ENCODE measurements around the gene ITPRID1. TPM values are rescaled to one million over a fixed set of nuclear protein-coding genes. Genes with fewer than 3 reads are reported as not detected.

Gene ITPRID1
- total and polyA plus RNA-seq, 9 of the 15 experiments (the other 6 are each of a cell fraction or from before 2014, with no cell fraction given) = not detected

DNA sequence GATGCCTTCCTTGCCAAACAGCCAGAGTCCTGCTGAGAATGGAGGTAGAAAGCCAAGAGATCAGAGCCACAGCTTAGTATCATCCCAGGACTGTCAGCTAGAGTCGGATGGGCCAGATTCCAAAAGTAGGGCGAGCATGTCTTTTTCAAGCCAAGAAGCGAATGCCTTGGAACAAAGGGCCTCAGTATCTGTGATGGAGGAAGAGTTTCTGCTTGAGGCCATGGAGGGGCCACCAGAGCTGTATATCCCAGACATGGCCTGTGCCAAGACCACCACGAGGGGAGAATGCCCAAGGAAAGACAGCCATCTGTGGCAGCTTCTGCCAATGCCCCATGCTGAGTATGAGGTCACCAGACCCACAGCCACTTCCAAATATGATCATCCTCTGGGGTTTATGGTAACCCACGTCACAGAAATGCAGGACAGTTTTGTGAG is 128.8 kb downstream of the ITPRID1 start:
- in situ Hi-C loops (cut with MboI) = no loop called here

More for the DNA sequence above, 128.8 kb downstream of the ITPRID1 start:
- TF ChIP-seq SPI1 (IDR thresholded peaks at IDR 0.05; ENCODE audit: borderline replicate concordance, low read depth, low read length) (no peak), ILK (tag; IDR thresholded peaks at IDR 0.05; ENCODE audit: borderline replicate concordance, low read depth) (no peak), TAL1 (IDR thresholded peaks at IDR 0.05) (no peak), POLR3G (IDR thresholded peaks at IDR 0.05; ENCODE audit: extremely low read depth, insufficient read length, insufficient replicate concordance) (no peak), PCBP2 (IDR thresholded peaks at IDR 0.05; ENCODE audit: low read depth, low read length, poor library complexity, severe bottlenecking) (no peak), GTF2F1 (IDR thresholded peaks at IDR 0.05; ENCODE audit: low read depth, low read length) (no peak), TOE1 (IDR thresholded peaks at IDR 0.05; ENCODE audit: borderline replicate concordance) (no peak), TOE1 (CRISPR knock-in tag; IDR thresholded peaks at IDR 0.05; ENCODE audit: borderline replicate concordance, low read depth) (no peak), ZNF274 (IDR thresholded peaks at IDR 0.05; ENCODE audit: borderline replicate concordance, low read depth, low read length) (no peak), ARID2 (IDR thresholded peaks at IDR 0.05) (no peak), DPF2 (IDR thresholded peaks at IDR 0.05) (no peak), BRD9 (IDR thresholded peaks at IDR 0.05; ENCODE audit: low read depth, partially characterized antibody) (no peak), ZNF239 (CRISPR knock-in tag; IDR thresholded peaks at IDR 0.05) (no peak)
- TF ChIP-seq, protein P1, sequence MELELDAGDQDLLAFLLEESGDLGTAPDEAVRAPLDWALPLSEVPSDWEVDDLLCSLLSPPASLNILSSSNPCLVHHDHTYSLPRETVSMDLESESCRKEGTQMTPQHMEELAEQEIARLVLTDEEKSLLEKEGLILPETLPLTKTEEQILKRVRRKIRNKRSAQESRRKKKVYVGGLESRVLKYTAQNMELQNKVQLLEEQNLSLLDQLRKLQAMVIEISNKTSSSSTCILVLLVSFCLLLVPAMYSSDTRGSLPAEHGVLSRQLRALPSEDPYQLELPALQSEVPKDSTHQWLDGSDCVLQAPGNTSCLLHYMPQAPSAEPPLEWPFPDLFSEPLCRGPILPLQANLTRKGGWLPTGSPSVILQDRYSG (tag; conservative IDR thresholded peaks at IDR 0.05; ENCODE audit: low read depth) = no peak
- TF ChIP-seq, protein P2, sequence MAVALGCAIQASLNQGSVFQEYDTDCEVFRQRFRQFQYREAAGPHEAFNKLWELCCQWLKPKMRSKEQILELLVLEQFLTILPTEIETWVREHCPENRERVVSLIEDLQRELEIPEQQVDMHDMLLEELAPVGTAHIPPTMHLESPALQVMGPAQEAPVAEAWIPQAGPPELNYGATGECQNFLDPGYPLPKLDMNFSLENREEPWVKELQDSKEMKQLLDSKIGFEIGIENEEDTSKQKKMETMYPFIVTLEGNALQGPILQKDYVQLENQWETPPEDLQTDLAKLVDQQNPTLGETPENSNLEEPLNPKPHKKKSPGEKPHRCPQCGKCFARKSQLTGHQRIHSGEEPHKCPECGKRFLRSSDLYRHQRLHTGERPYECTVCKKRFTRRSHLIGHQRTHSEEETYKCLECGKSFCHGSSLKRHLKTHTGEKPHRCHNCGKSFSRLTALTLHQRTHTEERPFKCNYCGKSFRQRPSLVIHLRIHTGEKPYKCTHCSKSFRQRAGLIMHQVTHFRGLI (CRISPR knock-in tag; IDR thresholded peaks at IDR 0.05) = no peak
- Histone ChIP-seq H3K79me2 (ENCODE audit: control insufficient read depth, insufficient read depth, low read length) (no peaks in the 10 kb centered on the region), H3K9me1 (ENCODE audit: control insufficient read depth, insufficient read depth, low read length) (no peaks in the 10 kb centered on the region), H3K9ac (ENCODE audit: insufficient read depth in 1 of 2, low read depth in 2 of 2, low read length in 2 of 2) (no peak overlapping the region), H2AFZ (ENCODE audit: low read depth, low read length) (no peak overlapping the region), H3K4me1 (replicated peaks in 1 of 2; ENCODE audit: control insufficient read depth in 2 of 2, insufficient read depth in 2 of 2, low read length in 2 of 2) (no peaks in the 10 kb centered on the region), H3K36me3 (ENCODE audit: control insufficient read depth, insufficient read depth, low read length) (no peaks in the 10 kb centered on the region), H3K4me2 (ENCODE audit: insufficient read depth, low read length) (no peak overlapping the region), H3K27ac (ENCODE audit: extremely low read depth, low read depth, low read length) (no peak overlapping the region), H3K27me3 (ENCODE audit: control insufficient read depth in 2 of 2, insufficient read depth in 2 of 2, low read length in 2 of 2) (no peaks in the 10 kb centered on the region), H3K4me3 (no peak overlapping the region), H4K20me1 (replicated peaks; ENCODE audit: control insufficient read depth, insufficient read depth, low read length) (no peaks in the 10 kb centered on the region), H3K9me3 (replicated peaks; ENCODE audit: control insufficient read depth, insufficient read depth, low read depth, low read length) (no peaks in the 10 kb centered on the region)
- ChIA-PET POLR2A (interaction anchor here (1.0 kb wide), 1 partner anchor 199 kb away, joined by 3 read pairs; no protein-coding TSS in a partner anchor), CTCF (ENCODE audit: low intra/inter-chr PET ratio) (no interaction called here)
- no peak for ATAC-seq
- 0% methylated on average over 5 of the region's 5 CpGs for WGBS (ENCODE audit: insufficient coverage, low coverage, missing lambda C conversion rate)
- DNase-seq (ENCODE audit: extremely low read depth in 1 of 4, low spot score in 3 of 4) = no peak
- intact Hi-C loops (cut with micrococcal nuclease) = no loop called here
- FAIRE-seq = no peak
- BruUV-seq (replicated peaks) = no TSS peak
